GM12891 (cell line): ENCODE measurements around the gene ADAMTSL4.
"Not testable (repeated sequence)": the region's sequence is repeated elsewhere in the genome, so short reads cannot be mapped to it uniquely, and the experiment has no call there.

Source experiments
- DNase-seq: peaks from one replicate; pipeline ENCODE4 v3.0.0; 2011; ENCODE audit warnings: low spot score; ENCODE audit not compliant: insufficient read length
- FAIRE-seq: peaks from 2 replicates; lab custom pipeline; 2011; peaks lifted over from hg19 to GRCh38; lab: Jason Lieb, UNC
- PAX5 ChIP-seq: IDR thresholded peaks from 2 replicates; pipeline ENCODE4 v1.6.1; 2011; ENCODE audit warnings: low read length, moderate library complexity, mild to moderate bottlenecking; ENCODE audit not compliant: insufficient read depth, severe bottlenecking
- POLR2A ChIP-seq: IDR thresholded peaks from 2 replicates; pipeline ENCODE4 v1.6.1; 2011; ENCODE audit warnings: low read depth, low read length, control low read depth
- POLR2AphosphoS5 ChIP-seq: IDR thresholded peaks from 2 replicates; pipeline ENCODE4 v1.6.1; 2011; ENCODE audit warnings: low read depth, low read length, control low read depth
- POU2F2 ChIP-seq: IDR thresholded peaks from 2 replicates; pipeline ENCODE4 v1.6.1; 2011; ENCODE audit warnings: low read depth, mild to moderate bottlenecking, control low read depth, low read length, moderate library complexity
- SPI1 ChIP-seq: IDR thresholded peaks from 2 replicates; pipeline ENCODE4 v1.6.1; 2011; ENCODE audit warnings: low read depth, low read length, control low read depth
- TAF1 ChIP-seq: IDR thresholded peaks from 2 replicates; pipeline ENCODE4 v1.6.1; 2011; ENCODE audit warnings: low read depth, low read length, control low read depth

ADAMTSL4 gene

GRCh38 chr1:150560011-150560438 lies 10.8 kb downstream of the ADAMTSL4 start:
- no peak for TF ChIP-seq POLR2A
- no peak for TF ChIP-seq TAF1
- TF ChIP-seq POLR2AphosphoS5, result no peak
- no peak for TF ChIP-seq SPI1
- TF ChIP-seq PAX5, result no peak
- TF ChIP-seq POU2F2, result no peak
- FAIRE-seq (peak; percentile 93), DNase-seq (peak; percentile 84)

GRCh38 chr1:150560576-150561253 lies 11.5 kb downstream of the ADAMTSL4 start:
- FAIRE-seq, result peak; percentile 52

GRCh38 chr1:150561254-150561973 lies 12.2 kb downstream of the ADAMTSL4 start:
- FAIRE-seq, result peak; percentile 48

More at GRCh38 chr1:150560576-150561253, 11.5 kb downstream of the ADAMTSL4 start:
- no peak for TF ChIP-seq POLR2AphosphoS5
- TF ChIP-seq POU2F2, result no peak
- TF ChIP-seq TAF1, result no peak
- no peak for TF ChIP-seq PAX5
- TF ChIP-seq SPI1, result no peak
- TF ChIP-seq POLR2A, result no peak
- DNase-seq, result no peak

GRCh38 chr1:150561974-150562445 lies 12.8 kb downstream of the ADAMTSL4 start:
- DNase-seq, result no peak
- peak; percentile 86 for FAIRE-seq

More at GRCh38 chr1:150561254-150561973, 12.2 kb downstream of the ADAMTSL4 start:
- TF ChIP-seq POLR2A (no peak), POU2F2 (no peak), TAF1 (0 out of 2 replicates have a peak, but pooled peaks have one; percentile 21), POLR2AphosphoS5 (no peak; the same call in 1 of the 2 replicates)
- no peak for DNase-seq

GRCh38 chr1:150562446-150563339 lies 13.5 kb downstream of the ADAMTSL4 start:
- DNase-seq (no peak), FAIRE-seq (peak; percentile 92)
- TF ChIP-seq POLR2AphosphoS5, result peak; percentile 45
- peak; percentile 30; the same call in 1 of the 2 replicates for TF ChIP-seq SPI1
- 0 out of 2 replicates have a peak, but pooled peaks have one; percentile 5 for TF ChIP-seq TAF1
- TF ChIP-seq POLR2A, result 0 out of 2 replicates have a peak, but pooled peaks have one; percentile 30
- peak; percentile 86 for TF ChIP-seq POU2F2
- TF ChIP-seq PAX5, result no peak

More at GRCh38 chr1:150561974-150562445, 12.8 kb downstream of the ADAMTSL4 start:
- TF ChIP-seq TAF1, result 0 out of 2 replicates have a peak, but pooled peaks have one; percentile 9
- no peak for TF ChIP-seq PAX5
- no peak for TF ChIP-seq POLR2A
- no peak for TF ChIP-seq SPI1
- TF ChIP-seq POLR2AphosphoS5, result no peak
- TF ChIP-seq POU2F2, result no peak

GRCh38 chr1:150563340-150564038 lies 14.3 kb downstream of the ADAMTSL4 start:
- FAIRE-seq (peak; percentile 68), DNase-seq (no peak)
- TF ChIP-seq POU2F2 (no peak), SPI1 (peak; percentile 12; the same call in 1 of the 2 replicates), POLR2A (peak; percentile 61), TAF1 (0 out of 2 replicates have a peak, but pooled peaks have one; percentile 27)

- TF ChIP-seq POLR2A, result no peak
- no peak for TF ChIP-seq TAF1
- TF ChIP-seq POU2F2, result no peak
- no peak for TF ChIP-seq SPI1
- no peak for TF ChIP-seq POLR2AphosphoS5
- no peak for TF ChIP-seq PAX5
- DNase-seq (no peak), FAIRE-seq (no peak)
These were observed 15.1 kb downstream of the ADAMTSL4 start for GRCh38 chr1:150564051-150564991.

GRCh38 chr1:150565240-150565991 lies 16.2 kb downstream of the ADAMTSL4 start:
- not testable (repeated sequence) for DNase-seq, FAIRE-seq
